GM12891 (cell line): ENCODE data around the gene RAB26.
"Not testable (repeated sequence)": the region's sequence is repeated elsewhere in the genome, so short reads cannot be mapped to it uniquely, and the experiment has no call there.

Source experiments
- POLR2A ChIP-seq: IDR thresholded peaks from 2 replicates; pipeline ENCODE4 v1.6.1; 2011; ENCODE audit warnings: low read depth, low read length, control low read depth
- POLR2AphosphoS5 ChIP-seq: IDR thresholded peaks from 2 replicates; pipeline ENCODE4 v1.6.1; 2011; ENCODE audit warnings: low read depth, low read length, control low read depth
- POU2F2 ChIP-seq: IDR thresholded peaks from 2 replicates; pipeline ENCODE4 v1.6.1; 2011; ENCODE audit warnings: low read depth, mild to moderate bottlenecking, control low read depth, low read length, moderate library complexity
- SPI1 ChIP-seq: IDR thresholded peaks from 2 replicates; pipeline ENCODE4 v1.6.1; 2011; ENCODE audit warnings: low read depth, low read length, control low read depth
- TAF1 ChIP-seq: IDR thresholded peaks from 2 replicates; pipeline ENCODE4 v1.6.1; 2011; ENCODE audit warnings: low read depth, low read length, control low read depth

DNA sequence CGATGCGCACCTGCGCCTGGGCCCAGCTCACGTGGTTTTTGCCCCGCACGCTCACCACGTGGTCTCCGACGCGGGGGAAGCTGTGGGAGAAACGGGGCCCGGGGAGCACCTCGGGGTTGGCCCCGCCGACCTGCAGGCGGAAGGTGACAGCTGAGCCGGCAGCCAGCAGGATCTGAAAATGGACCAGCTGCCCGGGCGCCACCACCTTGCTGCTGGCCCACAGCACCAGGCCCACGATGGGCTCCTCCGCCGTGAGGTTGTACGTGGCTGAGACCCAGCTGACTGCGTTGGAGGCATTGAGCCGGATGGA lies 39.2 kb upstream of the RAB26 start:
- not testable (repeated sequence) for TF ChIP-seq POLR2A, POLR2AphosphoS5, SPI1, POU2F2, TAF1
